Measurements from ENCODE around the gene CNGB1.

DNA sequence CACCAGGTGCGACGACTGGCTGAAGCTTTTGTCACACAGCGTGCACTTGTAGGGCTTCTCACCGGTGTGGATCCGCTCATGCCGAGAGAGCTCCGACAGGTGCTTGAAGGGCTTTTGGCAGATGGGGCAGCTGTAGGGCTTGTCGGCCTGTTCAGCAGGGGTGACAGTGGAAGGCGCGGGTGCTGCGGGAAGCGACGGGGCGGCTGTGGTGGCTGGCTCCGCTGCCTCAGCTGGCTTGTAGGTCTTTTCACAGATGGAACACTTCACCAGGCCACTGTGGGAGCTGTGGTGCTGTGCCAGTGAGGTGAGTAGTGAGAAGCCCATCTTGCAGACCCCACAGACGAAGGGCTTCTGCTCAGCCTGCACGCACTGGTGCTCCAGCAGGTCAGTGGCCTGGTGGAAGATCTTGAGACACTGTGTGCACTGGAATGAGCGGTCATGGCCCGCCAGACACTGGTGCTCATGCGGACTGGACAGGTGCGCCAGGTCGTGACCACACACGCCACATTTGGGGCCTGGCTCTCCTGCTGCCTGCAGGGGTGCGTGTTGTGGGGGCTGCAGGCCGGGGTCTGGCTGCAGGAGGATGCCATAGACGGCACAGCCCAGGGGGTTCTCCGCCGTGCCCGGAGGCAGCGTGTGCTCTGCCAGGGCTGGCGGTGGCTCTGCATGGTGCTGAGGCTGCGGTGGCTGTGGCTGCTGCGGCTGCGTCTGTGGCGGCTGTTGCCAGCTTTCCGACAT lies 26.8 kb upstream of the CNGB1 start:
- TF ChIP-seq MAZ (IDR thresholded peaks at IDR 0.05; ENCODE audit: borderline replicate concordance, low read depth, low read length) (no peak), MAFK (IDR thresholded peaks at IDR 0.05; ENCODE audit: partially characterized antibody) (no peak), SMC3 (IDR thresholded peaks at IDR 0.05) (no peak), RAD21 (conservative IDR thresholded peaks at IDR 0.05 in 1 of 2, IDR thresholded peaks at IDR 0.05 in 1 of 2) (no peak), CHD4 (IDR thresholded peaks at IDR 0.05; ENCODE audit: borderline replicate concordance) (no peak), HDAC2 (IDR thresholded peaks at IDR 0.05) (no peak), POLR2A (IDR thresholded peaks at IDR 0.05; ENCODE audit: low read length) (no peak)
- TF ChIP-seq, protein P1, sequence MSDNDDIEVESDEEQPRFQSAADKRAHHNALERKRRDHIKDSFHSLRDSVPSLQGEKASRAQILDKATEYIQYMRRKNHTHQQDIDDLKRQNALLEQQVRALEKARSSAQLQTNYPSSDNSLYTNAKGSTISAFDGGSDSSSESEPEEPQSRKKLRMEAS (IDR thresholded peaks at IDR 0.05) = no peak
- TF ChIP-seq, protein P2, sequence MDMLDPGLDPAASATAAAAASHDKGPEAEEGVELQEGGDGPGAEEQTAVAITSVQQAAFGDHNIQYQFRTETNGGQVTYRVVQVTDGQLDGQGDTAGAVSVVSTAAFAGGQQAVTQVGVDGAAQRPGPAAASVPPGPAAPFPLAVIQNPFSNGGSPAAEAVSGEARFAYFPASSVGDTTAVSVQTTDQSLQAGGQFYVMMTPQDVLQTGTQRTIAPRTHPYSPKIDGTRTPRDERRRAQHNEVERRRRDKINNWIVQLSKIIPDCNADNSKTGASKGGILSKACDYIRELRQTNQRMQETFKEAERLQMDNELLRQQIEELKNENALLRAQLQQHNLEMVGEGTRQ (IDR thresholded peaks at IDR 0.05) = no peak
- TF ChIP-seq, protein P3, sequence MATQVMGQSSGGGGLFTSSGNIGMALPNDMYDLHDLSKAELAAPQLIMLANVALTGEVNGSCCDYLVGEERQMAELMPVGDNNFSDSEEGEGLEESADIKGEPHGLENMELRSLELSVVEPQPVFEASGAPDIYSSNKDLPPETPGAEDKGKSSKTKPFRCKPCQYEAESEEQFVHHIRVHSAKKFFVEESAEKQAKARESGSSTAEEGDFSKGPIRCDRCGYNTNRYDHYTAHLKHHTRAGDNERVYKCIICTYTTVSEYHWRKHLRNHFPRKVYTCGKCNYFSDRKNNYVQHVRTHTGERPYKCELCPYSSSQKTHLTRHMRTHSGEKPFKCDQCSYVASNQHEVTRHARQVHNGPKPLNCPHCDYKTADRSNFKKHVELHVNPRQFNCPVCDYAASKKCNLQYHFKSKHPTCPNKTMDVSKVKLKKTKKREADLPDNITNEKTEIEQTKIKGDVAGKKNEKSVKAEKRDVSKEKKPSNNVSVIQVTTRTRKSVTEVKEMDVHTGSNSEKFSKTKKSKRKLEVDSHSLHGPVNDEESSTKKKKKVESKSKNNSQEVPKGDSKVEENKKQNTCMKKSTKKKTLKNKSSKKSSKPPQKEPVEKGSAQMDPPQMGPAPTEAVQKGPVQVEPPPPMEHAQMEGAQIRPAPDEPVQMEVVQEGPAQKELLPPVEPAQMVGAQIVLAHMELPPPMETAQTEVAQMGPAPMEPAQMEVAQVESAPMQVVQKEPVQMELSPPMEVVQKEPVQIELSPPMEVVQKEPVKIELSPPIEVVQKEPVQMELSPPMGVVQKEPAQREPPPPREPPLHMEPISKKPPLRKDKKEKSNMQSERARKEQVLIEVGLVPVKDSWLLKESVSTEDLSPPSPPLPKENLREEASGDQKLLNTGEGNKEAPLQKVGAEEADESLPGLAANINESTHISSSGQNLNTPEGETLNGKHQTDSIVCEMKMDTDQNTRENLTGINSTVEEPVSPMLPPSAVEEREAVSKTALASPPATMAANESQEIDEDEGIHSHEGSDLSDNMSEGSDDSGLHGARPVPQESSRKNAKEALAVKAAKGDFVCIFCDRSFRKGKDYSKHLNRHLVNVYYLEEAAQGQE (IDR thresholded peaks at IDR 0.05) = no peak
